Muscle of leg (tissue), 11 donors: Measurements from ENCODE around the gene DOCK2. TPM values are rescaled to one million over a fixed set of nuclear protein-coding genes. Genes with fewer than 3 reads are reported as not detected.

Experiments used
- DNase-seq: peaks from one replicate; pipeline ENCODE4 v3.0.0; 2013
- H3K27ac ChIP-seq: one replicate; pipeline ENCODE4 v1.5.1; 2013; ENCODE audit warnings: mild to moderate bottlenecking, low read length, control low read depth
- H3K27me3 ChIP-seq: one replicate; pipeline ENCODE4 v1.6.1; 2013; ENCODE audit warnings: low read length; ENCODE audit not compliant: control insufficient read depth, insufficient read depth
- H3K36me3 ChIP-seq: one replicate; pipeline ENCODE4 v1.6.1; 2013; ENCODE audit warnings: low read length; ENCODE audit not compliant: control insufficient read depth, insufficient read depth
- H3K4me1 ChIP-seq: one replicate; pipeline ENCODE4 v1.6.1; 2013; ENCODE audit warnings: low read length; ENCODE audit not compliant: control insufficient read depth, insufficient read depth
- H3K4me3 ChIP-seq: one replicate; pipeline ENCODE4 v1.5.1; 2013; ENCODE audit warnings: low read length, control low read depth
- H3K9me3 ChIP-seq: replicated peaks from 2 replicates; pipeline ENCODE4 v1.6.1; 2013; ENCODE audit warnings: low read depth, low read length; ENCODE audit not compliant: control insufficient read depth
- WGBS: methylation state at CpG from one replicate; pipeline ENCODE4 v1.1.5; 2013; ENCODE audit warnings: missing lambda C conversion rate; ENCODE audit not compliant: insufficient coverage; 5-methylcytosine and 5-hydroxymethylcytosine counted together
- polyA plus RNA-seq, 8 donors: library from polyadenylated mRNA; unstranded; fragments of 120-200 nt; gene quantifications; one replicate each; pipeline versions ENCODE4 v1.2.1 to v1.2.3, GENCODE V29; 2013; ENCODE audit warnings: inconsistent platforms in 1 of 8, low replicate concordance in 1 of 8; ENCODE audit not compliant: insufficient read length in 8 of 8, insufficient read depth in 1 of 8
- total RNA-seq: library from RNA; stranded (reverse); fragments of 120-200 nt; gene quantifications from one replicate; pipeline ENCODE4 v1.2.4, GENCODE V29; 2013

The DOCK2 gene
- total and polyA plus RNA-seq, 9 donors = 3.4 to 4.5 (median 3.8) TPM

DNA sequence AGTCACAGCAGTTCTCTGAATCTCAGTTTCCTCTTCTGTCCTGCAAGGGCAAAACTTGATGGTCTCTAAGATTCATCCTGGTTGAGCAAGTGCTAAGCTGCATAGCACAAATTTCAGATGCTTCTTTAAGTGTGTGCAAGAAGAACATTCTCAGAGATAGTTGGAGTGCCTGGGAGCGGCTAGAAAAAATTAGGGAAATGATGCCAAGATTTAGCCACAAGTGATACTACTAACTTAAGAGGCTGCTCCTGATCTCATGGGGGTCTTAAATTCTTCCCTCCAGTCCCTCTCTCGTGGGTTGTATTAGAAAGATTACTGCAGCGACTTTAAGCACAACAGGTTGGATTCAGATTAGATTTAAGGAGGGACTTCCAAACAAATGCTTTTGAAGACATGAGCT, 319.1 kb downstream of the DOCK2 start:
- Histone ChIP-seq H3K36me3 (no peaks in the 10 kb centered on the region), H3K4me3 (no peak overlapping the region), H3K4me1 (no peaks in the 10 kb centered on the region), H3K27ac (no peak overlapping the region), H3K27me3 (no peaks in the 10 kb centered on the region), H3K9me3 (no peaks in the 10 kb centered on the region)
- WGBS = no CpG with 5 or more reads among the region's 3 CpGs
- no peak for DNase-seq

DNA sequence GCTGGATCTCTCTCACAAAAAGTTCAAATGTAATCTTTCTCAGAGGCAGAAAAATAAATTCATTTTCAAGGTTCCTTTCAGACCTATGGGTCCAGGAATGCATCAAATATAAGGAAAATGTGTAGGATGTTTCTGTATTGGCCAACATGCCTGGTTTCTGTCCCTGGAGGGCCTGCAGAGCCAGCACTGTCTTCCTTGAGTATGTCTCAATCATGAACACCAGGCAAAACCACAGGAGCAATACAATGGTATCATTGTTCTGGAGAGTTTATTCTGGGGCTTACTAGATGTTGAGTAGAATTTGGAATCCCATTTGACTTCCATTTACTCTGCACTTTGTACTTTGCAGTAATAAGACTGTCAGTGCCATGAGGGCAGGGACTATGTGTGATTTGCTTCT, 319.7 kb downstream of the DOCK2 start:
- Histone ChIP-seq H3K27me3 (no peaks in the 10 kb centered on the region), H3K27ac (no peak overlapping the region), H3K36me3 (no peaks in the 10 kb centered on the region), H3K4me3 (no peak overlapping the region), H3K4me1 (no peaks in the 10 kb centered on the region), H3K9me3 (no peaks in the 10 kb centered on the region)
- no peak for DNase-seq

GRCh38 chr5:169958278-169958677, 321.2 kb downstream of the DOCK2 start:
- DNase-seq = no peak
- Histone ChIP-seq H3K36me3 (no peaks in the 10 kb centered on the region), H3K27me3 (no peaks in the 10 kb centered on the region), H3K9me3 (no peaks in the 10 kb centered on the region), H3K4me1 (no peaks in the 10 kb centered on the region), H3K27ac (no peak overlapping the region), H3K4me3 (no peak overlapping the region)
- 100% methylated on average over 1 of the region's 3 CpGs for WGBS

DNA sequence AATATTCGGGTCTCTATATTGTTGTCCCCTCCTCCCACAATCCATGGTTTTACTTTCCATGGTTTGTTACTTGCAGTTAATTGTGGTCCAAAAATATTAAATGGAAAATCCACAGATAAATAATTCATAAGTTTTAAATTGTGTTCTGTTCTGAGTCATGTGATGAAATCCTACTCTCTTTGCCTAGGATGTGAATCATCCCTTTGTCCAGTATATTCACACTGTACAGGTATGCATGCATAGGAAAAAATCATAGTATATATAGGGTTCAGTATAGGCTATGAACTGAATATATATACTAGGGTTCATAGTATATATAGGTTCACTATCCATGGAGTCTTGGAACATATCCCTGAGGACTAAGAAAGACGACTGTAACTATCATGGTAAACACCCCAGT, 323.6 kb downstream of the DOCK2 start:
- no peaks in the 10 kb centered on the region for H3K9me3 ChIP-seq
- H3K36me3 ChIP-seq = no peaks in the 10 kb centered on the region
- H3K27me3 ChIP-seq = no peaks in the 10 kb centered on the region
- H3K27ac ChIP-seq = no peak overlapping the region
- no peak for DNase-seq
- WGBS = no CpG with 5 or more reads among the region's 2 CpGs
- no peak overlapping the region for H3K4me3 ChIP-seq
- H3K4me1 ChIP-seq = no peaks in the 10 kb centered on the region

- Histone ChIP-seq H3K4me3 (no peak overlapping the region), H3K4me1 (no peaks in the 10 kb centered on the region), H3K27me3 (no peaks in the 10 kb centered on the region), H3K27ac (no peak overlapping the region), H3K9me3 (no peaks in the 10 kb centered on the region), H3K36me3 (no peaks in the 10 kb centered on the region)
- DNase-seq = no peak
- 51% methylated on average over 3 of the region's 5 CpGs for WGBS
Observed at GRCh38 chr5:169964246-169964645, 327.2 kb downstream of the DOCK2 start.

DNA sequence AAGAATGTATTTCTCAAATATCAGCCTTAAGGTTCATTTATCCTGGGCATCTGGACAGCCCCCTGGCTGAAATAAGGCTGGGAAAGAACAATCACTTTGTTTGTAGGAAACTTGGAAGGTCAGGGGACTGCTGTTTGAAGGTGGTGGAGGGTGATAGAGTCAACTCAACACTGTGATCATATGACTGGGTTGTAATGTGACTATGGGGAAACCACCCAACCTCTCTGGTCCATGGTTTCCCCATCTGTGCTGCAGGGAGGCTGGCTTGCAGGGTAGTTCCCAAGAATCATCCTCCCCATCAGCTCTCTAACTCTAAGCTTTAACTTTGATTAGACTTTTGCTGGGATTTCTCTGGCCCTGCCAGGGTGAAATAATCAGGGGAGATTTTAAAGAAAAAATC, 333.3 kb downstream of the DOCK2 start:
- Histone ChIP-seq H3K4me1 (no peaks in the 10 kb centered on the region), H3K4me3 (no peak overlapping the region), H3K9me3 (no peaks in the 10 kb centered on the region), H3K27ac (no peak overlapping the region), H3K36me3 (no peaks in the 10 kb centered on the region), H3K27me3 (no peaks in the 10 kb centered on the region)
- DNase-seq = no peak

DNA sequence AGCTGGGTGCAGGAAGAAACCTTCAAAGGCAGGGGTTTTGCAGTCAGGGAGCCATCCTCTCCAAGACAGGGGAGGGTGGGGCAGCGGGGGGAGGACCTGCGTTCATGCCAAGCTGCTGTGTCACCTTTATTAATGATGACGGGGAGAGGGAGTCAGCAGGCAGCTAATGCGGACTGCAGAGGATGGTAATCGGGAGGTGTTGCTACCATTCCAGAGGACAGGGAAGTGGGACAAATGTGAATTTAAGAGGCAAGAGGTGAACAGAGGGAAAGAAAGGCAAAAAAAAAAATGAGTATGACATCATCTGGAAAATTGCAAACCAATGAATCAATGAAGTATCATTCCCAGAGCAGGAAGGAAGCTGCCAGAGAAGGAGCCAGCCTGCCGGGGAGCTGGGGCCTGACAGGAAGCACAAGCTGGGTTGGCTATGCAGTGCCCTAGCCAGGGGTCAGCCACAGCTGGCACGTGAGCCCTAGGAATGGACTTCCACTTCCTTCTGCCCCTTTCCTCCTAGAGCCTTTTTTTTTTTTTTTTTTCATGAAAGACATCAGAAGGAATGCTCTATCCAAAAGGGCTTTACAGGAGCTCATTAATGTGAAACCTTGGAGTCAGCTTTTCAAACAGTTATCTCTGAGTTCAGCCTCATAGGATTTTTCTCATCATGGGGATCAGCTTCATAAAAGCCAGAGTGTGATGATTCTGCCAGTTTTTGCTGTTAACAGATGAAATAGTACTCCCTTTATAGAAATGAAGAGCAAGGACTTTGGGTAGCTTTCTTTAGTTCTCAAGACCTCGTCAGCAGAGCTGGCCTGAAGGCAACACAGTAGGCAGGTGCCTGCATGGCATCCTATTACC, 334.1 kb downstream of the DOCK2 start:
- H3K36me3 ChIP-seq = no peaks in the 10 kb centered on the region
- no peaks in the 10 kb centered on the region for H3K9me3 ChIP-seq
- H3K4me1 ChIP-seq = no peaks in the 10 kb centered on the region
- WGBS = 53% methylated on average over 7 of the region's 8 CpGs
- peak; percentile 47 for DNase-seq
- H3K4me3 ChIP-seq = no peak overlapping the region
- H3K27ac ChIP-seq = no peak overlapping the region
- no peaks in the 10 kb centered on the region for H3K27me3 ChIP-seq

DNA sequence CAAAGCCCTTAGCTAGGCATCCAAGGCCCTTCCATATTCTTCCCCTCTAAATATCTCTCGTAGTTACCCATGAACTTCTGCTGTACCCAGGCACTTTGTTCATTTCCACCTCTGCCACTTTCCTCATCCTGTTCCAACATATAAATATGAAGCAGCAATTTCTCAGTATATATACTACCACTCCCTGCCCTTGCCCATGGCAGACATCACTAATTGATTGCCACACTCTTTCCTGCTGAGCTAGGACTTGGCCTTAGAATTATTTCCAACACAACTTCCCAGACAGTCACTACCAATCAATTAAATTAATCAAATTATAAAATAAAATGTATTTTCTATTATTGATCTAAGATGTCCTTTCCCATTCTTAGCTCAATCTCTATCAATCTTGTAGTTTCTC, 334.7 kb downstream of the DOCK2 start:
- Histone ChIP-seq H3K4me3 (no peak overlapping the region), H3K9me3 (no peaks in the 10 kb centered on the region), H3K27me3 (no peaks in the 10 kb centered on the region), H3K36me3 (no peaks in the 10 kb centered on the region), H3K27ac (no peak overlapping the region), H3K4me1 (no peaks in the 10 kb centered on the region)
- DNase-seq = no peak
- 100% methylated on average over 1 of the region's 1 CpG for WGBS

DNA sequence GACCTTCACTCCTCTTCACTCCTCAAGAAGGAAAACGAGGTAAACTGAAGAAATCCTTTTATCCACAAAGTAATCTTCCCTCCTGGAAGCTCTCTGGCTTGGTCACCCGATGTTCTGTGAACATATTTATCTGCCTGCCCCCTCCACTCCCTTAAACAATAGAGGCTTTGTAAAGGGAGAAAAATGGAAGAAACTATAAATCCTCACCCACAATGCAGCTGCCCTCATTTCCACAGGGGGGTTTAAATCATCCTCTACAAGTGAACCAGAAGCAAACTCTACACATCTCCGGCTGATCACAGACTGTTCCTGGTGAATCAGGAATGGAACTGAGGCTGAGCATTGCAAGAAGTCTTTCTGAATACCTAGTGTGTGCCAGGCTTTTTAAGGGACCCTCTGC, 336.0 kb downstream of the DOCK2 start:
- no peak for DNase-seq
- H3K27me3 ChIP-seq = peaks cover 5% of the 10 kb centered on the region
- H3K36me3 ChIP-seq = no peaks in the 10 kb centered on the region
- no peaks in the 10 kb centered on the region for H3K9me3 ChIP-seq
- WGBS = no CpG with 5 or more reads among the region's 3 CpGs
- H3K4me1 ChIP-seq = peaks cover 3% of the 10 kb centered on the region
- no peak overlapping the region for H3K4me3 ChIP-seq
- no peak overlapping the region for H3K27ac ChIP-seq

DNA sequence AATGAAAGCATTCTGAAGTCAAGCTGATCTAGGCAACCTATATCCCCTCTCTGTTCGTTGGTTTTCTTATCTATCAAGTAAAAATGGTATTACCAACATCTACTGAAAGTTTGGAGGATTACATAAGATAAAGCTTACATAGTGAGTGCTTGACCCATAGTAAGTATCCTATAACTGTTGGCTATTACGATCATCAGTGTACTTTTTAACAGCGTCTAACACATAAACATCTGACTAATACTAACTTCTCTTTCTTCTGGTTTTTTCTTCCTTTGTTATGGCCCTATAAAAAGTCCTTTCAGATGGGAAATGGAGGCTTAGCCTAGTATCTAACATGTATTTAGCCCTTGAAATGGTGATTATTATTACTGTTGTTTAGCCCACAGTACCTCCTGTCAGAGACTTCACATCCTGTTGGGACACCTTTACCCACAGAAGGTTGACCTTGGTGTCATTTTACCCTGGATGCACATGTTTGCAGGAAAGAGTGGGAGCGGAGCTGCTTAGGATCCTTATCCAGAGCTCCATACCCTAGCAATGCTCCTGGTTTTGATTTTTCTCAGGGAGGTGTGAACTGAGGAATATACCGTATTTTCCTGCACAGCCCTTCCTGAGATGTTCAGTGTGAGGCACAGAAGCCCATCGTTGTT, 337.2 kb downstream of the DOCK2 start:
- Histone ChIP-seq H3K9me3 (no peaks in the 10 kb centered on the region), H3K36me3 (no peaks in the 10 kb centered on the region), H3K4me1 (peaks cover 3% of the 10 kb centered on the region), H3K27ac (no peak overlapping the region), H3K4me3 (no peak overlapping the region), H3K27me3 (peaks cover 7% of the 10 kb centered on the region)
- DNase-seq = no peak
- WGBS = no CpG with 5 or more reads among the region's 6 CpGs
